ENCODE measurements around the gene JUNB. TPM values are rescaled to one million over a fixed set of nuclear protein-coding genes. Genes with fewer than 3 reads are reported as not detected.
"Not testable (repeated sequence)": the region's sequence is repeated elsewhere in the genome, so short reads cannot be mapped to it uniquely, and the experiment has no call there.

Gene JUNB
- total RNA-seq, 1 experiment from 2014 or later = 16.4 TPM

DNA sequence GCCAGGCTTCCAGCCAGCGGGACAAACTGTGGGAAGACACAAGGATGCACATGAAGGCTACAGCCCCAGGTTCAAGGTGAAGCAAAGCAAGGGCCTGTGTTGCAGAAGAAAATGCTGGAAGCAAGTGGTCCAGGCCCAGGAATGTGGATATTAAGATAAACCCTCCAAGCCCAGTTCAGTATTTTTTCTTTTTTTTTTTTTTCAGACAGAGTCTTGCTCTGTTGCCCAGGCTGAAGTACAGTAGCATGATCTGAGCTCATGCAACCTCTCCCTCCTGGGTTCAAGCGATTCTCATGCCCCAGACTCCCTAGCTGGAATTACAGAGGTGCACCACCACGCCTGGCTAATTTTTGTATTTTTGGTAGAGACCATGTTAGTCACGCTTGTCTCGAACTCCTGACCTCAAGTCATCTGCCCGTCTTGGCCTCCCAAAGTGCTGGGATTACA, 5.9 kb downstream of the JUNB start:
- intact Hi-C loops (cut with micrococcal nuclease; ENCODE audit: unreplicated experiment) = loop anchor here (2.0 kb wide), 1 partner anchor 80 kb away; no protein-coding TSS in a partner anchor
- peaks cover 7% of the 10 kb centered on the region for H3K4me1 Mint-ChIP-seq (ENCODE audit: low read depth, unreplicated experiment)
- H3K27me3 Mint-ChIP-seq (ENCODE audit: insufficient read depth, unreplicated experiment) = no peaks in the 10 kb centered on the region
- ChIA-PET CTCF (interaction anchor here (0.7 to 3.9 kb wide), 3 partner anchors 19 to 51 kb away, joined by 4 to 20 read pairs (median 6); partner anchors contain the start of gene HOOK2), POLR2A (interaction anchor here (0.6 kb wide), 1 partner anchor 76 kb away, joined by 11 read pairs; no protein-coding TSS in a partner anchor)
- no peak overlapping the region for H3K27ac Mint-ChIP-seq (ENCODE audit: unreplicated experiment)
- no TSS peak for BruUV-seq (replicated peaks)
- Histone ChIP-seq H3K36me3 (ENCODE audit: control insufficient read depth, insufficient read depth, low read length) (no peaks in the 10 kb centered on the region; the same call in none of the 2 replicates), H3K4me3 (ENCODE audit: low read depth, low read length) (no peak overlapping the region), H3K4me1 (peaks cover 9% of the 10 kb centered on the region), H3K27me3 (replicated peaks; ENCODE audit: control insufficient read depth, insufficient read depth, low read length) (no peaks in the 10 kb centered on the region), H3K9me3 (no peaks in the 10 kb centered on the region)
- TF ChIP-seq, protein P1, sequence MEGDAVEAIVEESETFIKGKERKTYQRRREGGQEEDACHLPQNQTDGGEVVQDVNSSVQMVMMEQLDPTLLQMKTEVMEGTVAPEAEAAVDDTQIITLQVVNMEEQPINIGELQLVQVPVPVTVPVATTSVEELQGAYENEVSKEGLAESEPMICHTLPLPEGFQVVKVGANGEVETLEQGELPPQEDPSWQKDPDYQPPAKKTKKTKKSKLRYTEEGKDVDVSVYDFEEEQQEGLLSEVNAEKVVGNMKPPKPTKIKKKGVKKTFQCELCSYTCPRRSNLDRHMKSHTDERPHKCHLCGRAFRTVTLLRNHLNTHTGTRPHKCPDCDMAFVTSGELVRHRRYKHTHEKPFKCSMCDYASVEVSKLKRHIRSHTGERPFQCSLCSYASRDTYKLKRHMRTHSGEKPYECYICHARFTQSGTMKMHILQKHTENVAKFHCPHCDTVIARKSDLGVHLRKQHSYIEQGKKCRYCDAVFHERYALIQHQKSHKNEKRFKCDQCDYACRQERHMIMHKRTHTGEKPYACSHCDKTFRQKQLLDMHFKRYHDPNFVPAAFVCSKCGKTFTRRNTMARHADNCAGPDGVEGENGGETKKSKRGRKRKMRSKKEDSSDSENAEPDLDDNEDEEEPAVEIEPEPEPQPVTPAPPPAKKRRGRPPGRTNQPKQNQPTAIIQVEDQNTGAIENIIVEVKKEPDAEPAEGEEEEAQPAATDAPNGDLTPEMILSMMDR (IDR thresholded peaks at IDR 0.05; ENCODE audit: insufficient read depth in 1 of 2, low read depth in 1 of 2, low read length in 1 of 2, severe bottlenecking in 1 of 2, unreplicated experiment in 1 of 2) = no peak
- DNase-seq = no peak
- no peaks in the 10 kb centered on the region for H3K9me3 Mint-ChIP-seq (ENCODE audit: unreplicated experiment)
- H3K4me3 Mint-ChIP-seq (ENCODE audit: unreplicated experiment) = no peak overlapping the region
- H3K36me3 Mint-ChIP-seq (ENCODE audit: insufficient read depth, unreplicated experiment) = peaks cover 44% of the 10 kb centered on the region

DNA sequence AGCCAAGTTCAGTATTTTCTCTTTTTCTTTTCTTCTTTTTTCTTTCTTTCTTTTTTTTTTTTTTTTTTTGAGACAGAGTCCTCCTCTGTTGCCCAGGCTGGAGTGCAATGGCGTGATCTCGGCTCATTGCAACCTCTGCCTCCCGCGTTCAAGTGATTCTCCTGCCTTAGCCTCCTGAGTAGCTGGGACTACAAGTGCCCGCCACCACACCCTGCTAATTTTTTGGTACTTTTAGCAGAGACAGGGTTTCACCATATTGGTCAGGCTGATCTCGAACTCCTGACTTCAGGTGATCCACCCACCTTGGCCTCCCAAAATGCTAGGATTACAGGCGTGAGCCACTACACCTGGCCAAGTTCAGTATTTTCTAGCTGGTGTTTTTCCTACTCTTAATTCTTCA, 6.3 kb downstream of the JUNB start:
- not testable (repeated sequence) for H3K27me3 Mint-ChIP-seq (ENCODE audit: insufficient read depth, unreplicated experiment); H3K27me3 ChIP-seq (replicated peaks; ENCODE audit: control insufficient read depth, insufficient read depth, low read length); H3K4me3 Mint-ChIP-seq (ENCODE audit: unreplicated experiment); H3K27ac Mint-ChIP-seq (ENCODE audit: unreplicated experiment); H3K9me3 ChIP-seq; DNase-seq; H3K36me3 ChIP-seq (ENCODE audit: control insufficient read depth, insufficient read depth, low read length); H3K4me3 ChIP-seq (ENCODE audit: low read depth, low read length); H3K9me3 Mint-ChIP-seq (ENCODE audit: unreplicated experiment); BruUV-seq (replicated peaks)
- ChIA-PET POLR2A (interaction anchor here (0.6 kb wide), 1 partner anchor 76 kb away, joined by 11 read pairs; no protein-coding TSS in a partner anchor), CTCF (interaction anchor here (0.7 to 3.9 kb wide), 3 partner anchors 19 to 50 kb away, joined by 4 to 20 read pairs (median 6); partner anchors contain the start of gene HOOK2)
- peaks cover 13% of the 10 kb centered on the region for H3K4me1 ChIP-seq
- intact Hi-C loops (cut with micrococcal nuclease; ENCODE audit: unreplicated experiment) = loop anchor here (2.0 kb wide), 1 partner anchor 81 kb away; no protein-coding TSS in a partner anchor
- Mint-ChIP-seq H3K36me3 (ENCODE audit: insufficient read depth, unreplicated experiment) (peaks cover 40% of the 10 kb centered on the region), H3K4me1 (ENCODE audit: low read depth, unreplicated experiment) (peaks cover 11% of the 10 kb centered on the region)

DNA sequence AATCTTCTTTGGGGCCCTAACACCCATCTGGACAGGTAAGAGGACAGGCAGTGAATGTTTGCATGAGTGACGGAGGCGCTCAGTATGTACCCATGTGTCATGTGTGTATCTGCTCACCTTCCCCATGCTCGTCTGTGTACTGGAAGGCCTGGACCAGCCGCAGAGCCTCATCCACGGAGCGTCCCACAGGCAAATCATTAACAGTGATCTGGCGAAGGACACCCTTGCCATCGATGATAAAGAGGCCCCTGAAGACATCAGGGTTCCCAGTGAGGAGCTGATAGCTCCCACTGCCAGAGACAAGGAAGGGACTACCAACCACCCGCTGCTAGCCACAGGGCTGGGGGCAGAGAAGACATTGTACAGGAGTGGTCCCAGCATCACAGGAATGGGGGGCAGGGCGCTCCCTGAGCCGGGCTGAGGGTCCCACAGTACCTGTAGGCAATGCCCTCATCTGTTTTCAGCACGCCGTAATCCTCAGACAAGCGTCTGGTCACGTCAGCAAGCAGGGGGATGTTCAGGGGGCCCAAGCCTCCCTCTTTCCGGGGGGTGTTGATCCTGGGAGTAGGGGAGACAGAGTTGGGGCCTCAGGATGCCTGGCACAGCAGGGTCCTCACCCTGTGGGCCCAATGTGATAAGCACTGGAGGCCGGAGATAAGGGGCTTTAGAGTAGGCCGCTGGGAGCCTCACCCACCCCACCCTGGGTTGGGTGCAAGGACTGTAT, 8.6 kb downstream of the JUNB start:
- Mint-ChIP-seq H3K36me3 (ENCODE audit: insufficient read depth, unreplicated experiment) (peaks cover 21% of the 10 kb centered on the region), H3K27ac (ENCODE audit: unreplicated experiment) (no peak overlapping the region), H3K9me3 (ENCODE audit: unreplicated experiment) (no peaks in the 10 kb centered on the region), H3K4me3 (ENCODE audit: unreplicated experiment) (no peak overlapping the region), H3K27me3 (ENCODE audit: insufficient read depth, unreplicated experiment) (no peaks in the 10 kb centered on the region), H3K4me1 (ENCODE audit: low read depth, unreplicated experiment) (peaks cover 12% of the 10 kb centered on the region)
- TF ChIP-seq, protein P1 (IDR thresholded peaks at IDR 0.05; ENCODE audit: insufficient read depth in 1 of 2, low read depth in 1 of 2, low read length in 1 of 2, severe bottlenecking in 1 of 2, unreplicated experiment in 1 of 2) = no peak
- H3K4me3 ChIP-seq (ENCODE audit: low read depth, low read length) = peak overlapping the region; percentile 83
- H3K36me3 ChIP-seq (ENCODE audit: control insufficient read depth, insufficient read depth, low read length) = no peaks in the 10 kb centered on the region; the same call in none of the 2 replicates
- no peaks in the 10 kb centered on the region for H3K27me3 ChIP-seq (replicated peaks; ENCODE audit: control insufficient read depth, insufficient read depth, low read length)
- BruUV-seq (replicated peaks) = no TSS peak
- CTCF ChIA-PET = interaction anchor here (0.7 kb wide), 1 partner anchor 40 kb away, joined by 3 read pairs; no protein-coding TSS in a partner anchor
- no peaks in the 10 kb centered on the region for H3K9me3 ChIP-seq
- H3K4me1 ChIP-seq = peaks cover 13% of the 10 kb centered on the region; the same call in 1 of the 2 replicates
- POLR2A ChIA-PET = no interaction called here
- DNase-seq = no peak
- intact Hi-C loops (cut with micrococcal nuclease; ENCODE audit: unreplicated experiment) = loop anchor here (5.0 kb wide), 1 partner anchor 37 kb away; the partner anchor contains the start of gene MAST1
